Measurements from ENCODE around the gene JMJD4. TPM values are rescaled to one million over a fixed set of nuclear protein-coding genes. Genes with fewer than 3 reads are reported as not detected.

The JMJD4 gene
- total and polyA plus RNA-seq, 9 of the 15 experiments (the other 6 are each of a cell fraction or from before 2014, with no cell fraction given), result 1.4 to 42.6 (median 29.2) TPM

DNA sequence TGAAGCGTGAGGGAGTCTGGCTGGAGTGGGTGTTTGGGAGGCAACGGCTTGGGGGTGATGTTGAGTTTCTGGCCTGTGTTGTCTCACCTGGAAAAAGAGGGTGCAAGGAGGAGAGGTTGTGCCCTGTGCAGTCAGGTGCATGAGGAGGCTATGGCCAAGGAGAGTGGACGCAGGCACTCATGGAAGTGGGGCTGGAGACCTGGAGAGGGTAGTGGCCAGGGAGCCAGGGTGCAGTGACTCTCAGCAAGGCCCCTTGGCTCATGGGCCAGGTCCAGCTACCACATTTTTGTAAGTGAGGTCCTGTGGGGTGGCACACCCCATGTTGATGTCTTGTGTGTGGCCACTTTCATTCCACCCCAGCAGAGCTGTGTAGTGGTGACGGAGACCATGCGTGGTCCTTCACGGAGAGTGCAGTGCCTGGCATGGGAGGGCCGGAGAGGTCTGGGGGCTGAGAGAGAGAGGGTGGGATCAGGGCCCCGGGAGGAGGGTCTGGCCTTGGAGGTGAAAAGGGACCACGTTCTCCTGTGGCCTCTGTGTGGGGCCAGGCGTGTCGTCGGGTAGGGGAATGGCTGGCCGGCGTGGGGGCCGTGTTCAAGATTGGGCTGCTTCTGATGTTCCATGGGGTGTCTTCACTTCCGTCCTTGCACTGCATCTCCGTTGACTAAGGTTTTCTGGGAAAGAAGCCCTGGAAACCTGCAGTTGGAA is 6.2 kb upstream of the JMJD4 start:
- BruUV-seq (replicated peaks), result no TSS peak
- no peak overlapping the region for H2AFZ ChIP-seq (ENCODE audit: low read depth, low read length)
- H3K27ac ChIP-seq (ENCODE audit: extremely low read depth, low read depth, low read length), result no peak overlapping the region
- intact Hi-C loops (cut with micrococcal nuclease), result no loop called here
- ATAC-seq, result no peak
- H3K9ac ChIP-seq (ENCODE audit: insufficient read depth in 1 of 2, low read depth in 2 of 2, low read length in 2 of 2), result peak overlapping the region in 1 of 2 experiments; percentile 54; a peak in 2 of 4 replicates
- peaks cover 17% of the 10 kb centered on the region for H4K20me1 ChIP-seq (replicated peaks; ENCODE audit: control insufficient read depth, insufficient read depth, low read length)
- H3K79me2 ChIP-seq (ENCODE audit: control insufficient read depth, insufficient read depth, low read length), result peaks cover 72% of the 10 kb centered on the region
- no peak overlapping the region for H3K4me3 ChIP-seq
- H3K27me3 ChIP-seq (ENCODE audit: control insufficient read depth in 2 of 2, insufficient read depth in 2 of 2, low read length in 2 of 2), result no peaks in the 10 kb centered on the region
- peaks cover 0 to 18% of the 10 kb centered on the region in 2 experiments; a peak in 2 of 5 replicates for H3K4me1 ChIP-seq (replicated peaks in 1 of 2; ENCODE audit: control insufficient read depth in 2 of 2, insufficient read depth in 2 of 2, low read length in 2 of 2)
- no peak for TF ChIP-seq VEZF1 (CRISPR knock-in tag; IDR thresholded peaks at IDR 0.05)
- TF ChIP-seq RBFOX2 (IDR thresholded peaks at IDR 0.05; ENCODE audit: low read depth, low read length), result 0 out of 2 replicates have a peak, but pooled peaks have one; percentile 27
- CTCF ChIA-PET (ENCODE audit: low intra/inter-chr PET ratio), result interaction anchor here (0.6 kb wide), 1 partner anchor 1725 kb away, joined by 4 read pairs; no protein-coding TSS in a partner anchor
- 0 out of 3 replicates have a peak, but pooled peaks cover 2% of the 10 kb centered on the region for H3K36me3 ChIP-seq (ENCODE audit: control insufficient read depth, insufficient read depth, low read length)
- POLR2A ChIA-PET, result interaction anchor here (0.6 to 0.9 kb wide), 2 partner anchors 11 to 51 kb away, joined by 5 to 6 read pairs; no protein-coding TSS in a partner anchor
- H3K9me1 ChIP-seq (ENCODE audit: control insufficient read depth, insufficient read depth, low read length), result peaks cover 3% of the 10 kb centered on the region
- in situ Hi-C loops (cut with MboI), result no loop called here
- DNase-seq (ENCODE audit: extremely low read depth in 1 of 4, low spot score in 3 of 4), result no peak
- no peak for FAIRE-seq
- WGBS (ENCODE audit: insufficient coverage, low coverage, missing lambda C conversion rate), result 87% methylated on average over 17 of the region's 17 CpGs
- no peaks in the 10 kb centered on the region for H3K9me3 ChIP-seq (replicated peaks; ENCODE audit: control insufficient read depth, insufficient read depth, low read depth, low read length)
- H3K4me2 ChIP-seq (ENCODE audit: insufficient read depth, low read length), result no peak overlapping the region
